ENCODE results near the gene CELSR1. TPM values are rescaled to one million over a fixed set of nuclear protein-coding genes. Genes with fewer than 3 reads are reported as not detected.

Gene CELSR1
- total RNA-seq, 3 donors from 2014 or later: 0.96 to 36.7 (median 21.2) TPM

DNA sequence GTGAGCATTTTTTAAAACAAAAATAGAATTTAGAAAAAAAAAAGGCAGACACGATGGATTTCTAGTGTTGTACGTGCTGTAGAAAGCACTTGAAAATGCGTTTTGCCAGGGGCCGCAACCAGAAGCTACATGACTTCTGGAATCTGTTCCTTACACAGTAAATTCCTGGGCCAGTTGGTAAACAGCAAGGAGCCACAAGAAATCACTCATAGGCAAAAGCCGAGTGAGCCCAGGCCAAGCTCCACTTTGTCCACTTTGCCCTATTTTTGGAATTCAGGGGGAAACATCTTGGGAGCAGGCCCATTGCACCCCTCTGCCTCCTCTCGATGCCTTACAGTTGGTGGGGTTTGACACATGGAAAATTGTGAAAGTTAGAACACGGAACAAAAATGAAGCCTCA, 4.1 kb upstream of the CELSR1 start:
- Histone ChIP-seq H3K9me3 (no peaks in the 10 kb centered on the region), H3K4me1 (peaks cover 3 to 17% of the 10 kb centered on the region in 2 donors), H3K36me3 (no peaks in the 10 kb centered on the region), H3K4me3 (no peak overlapping the region), H3K27me3 (no peaks in the 10 kb centered on the region), H3K27ac (peak overlapping the region; percentile 52 to 80)
- intact Hi-C loops (cut with DNase I; ENCODE audit: low total_unique reads): no loop called here
- no peak for TF ChIP-seq POLR2AphosphoS5 (IDR thresholded peaks at IDR 0.05)
- no peak for TF ChIP-seq CTCF (IDR thresholded peaks at IDR 0.05)
- TF ChIP-seq POLR2A (IDR thresholded peaks at IDR 0.05): no peak
- DNase-seq (ENCODE audit: low spot score in 2 of 2): no peak

- H3K27ac ChIP-seq: peak overlapping the region in 1 of 2 donors; percentile 38
- H3K27me3 ChIP-seq: no peaks in the 10 kb centered on the region
These were observed 3.5 kb upstream of the CELSR1 start for GRCh38 chr22:46540874-46541273.

DNA sequence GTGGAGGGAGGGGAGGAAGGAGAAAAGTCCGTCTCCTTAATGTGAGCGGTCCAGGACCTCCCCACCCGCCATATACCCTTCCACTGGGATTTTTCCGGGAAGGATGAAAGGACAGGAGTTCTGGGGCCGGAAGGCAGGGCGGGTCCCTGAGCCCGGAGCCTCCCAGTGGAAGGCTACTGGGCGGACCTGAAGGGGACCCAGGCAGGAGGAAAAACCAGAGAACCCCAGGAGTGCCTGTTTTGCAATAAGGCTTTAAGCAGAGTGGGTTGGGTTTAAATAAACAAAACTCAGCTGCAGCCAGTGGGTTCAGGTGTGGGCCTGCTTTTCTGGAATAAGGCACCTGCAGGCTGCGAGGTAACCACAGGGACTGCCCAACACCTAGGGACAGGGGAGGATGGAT, 1.7 kb upstream of the CELSR1 start:
- Histone ChIP-seq H3K27ac (peak overlapping the region in 1 of 2 donors; percentile 90), H3K9me3 (no peaks in the 10 kb centered on the region), H3K27me3 (no peaks in the 10 kb centered on the region), H3K4me1 (peaks cover 3 to 17% of the 10 kb centered on the region in 2 donors), H3K36me3 (no peaks in the 10 kb centered on the region), H3K4me3 (peak overlapping the region in 2 of 3 donors; percentile 67 to 87)
- intact Hi-C loops (cut with DNase I; ENCODE audit: low total_unique reads): loop anchor here (5.0 to 10.0 kb wide), 2 partner anchors 184 to 1032 kb away; no protein-coding TSS in a partner anchor
- TF ChIP-seq POLR2A (IDR thresholded peaks at IDR 0.05): no peak
- no peak for TF ChIP-seq CTCF (IDR thresholded peaks at IDR 0.05)
- no peak for TF ChIP-seq POLR2AphosphoS5 (IDR thresholded peaks at IDR 0.05)
- no peak for DNase-seq (ENCODE audit: low spot score in 2 of 2)

More at GRCh38 chr22:46540874-46541273, 3.5 kb upstream of the CELSR1 start:
- Histone ChIP-seq H3K36me3 (no peaks in the 10 kb centered on the region), H3K9me3 (no peaks in the 10 kb centered on the region), H3K4me1 (peaks cover 3 to 17% of the 10 kb centered on the region in 2 donors), H3K4me3 (no peak overlapping the region)
- TF ChIP-seq CTCF (IDR thresholded peaks at IDR 0.05) (no peak), POLR2AphosphoS5 (IDR thresholded peaks at IDR 0.05) (no peak), POLR2A (IDR thresholded peaks at IDR 0.05) (no peak)
- intact Hi-C loops (cut with DNase I; ENCODE audit: low total_unique reads): no loop called here
- no peak for DNase-seq (ENCODE audit: low spot score in 2 of 2)

DNA sequence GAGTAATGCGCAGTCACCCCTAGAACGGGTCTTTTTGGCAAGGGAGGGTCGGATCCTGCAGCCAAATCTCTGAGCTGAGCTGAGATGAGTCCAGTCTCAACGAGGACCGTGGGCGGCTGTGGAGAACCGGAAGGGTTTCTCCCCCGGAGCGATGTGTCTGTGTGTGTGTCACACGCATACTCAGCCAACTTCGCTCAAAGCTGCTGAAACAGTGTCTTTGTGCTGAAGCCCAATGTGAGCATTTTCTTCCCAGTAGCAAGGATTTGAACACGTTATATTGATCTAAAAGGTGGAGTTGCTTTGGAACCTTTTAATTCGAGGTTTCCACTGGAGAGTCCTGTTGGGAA, 1.4 kb upstream of the CELSR1 start:
- TF ChIP-seq CTCF (IDR thresholded peaks at IDR 0.05) (no peak), POLR2AphosphoS5 (IDR thresholded peaks at IDR 0.05) (no peak), POLR2A (IDR thresholded peaks at IDR 0.05) (no peak)
- peaks cover 3 to 17% of the 10 kb centered on the region in 2 donors for H3K4me1 ChIP-seq
- no peaks in the 10 kb centered on the region for H3K36me3 ChIP-seq
- no peaks in the 10 kb centered on the region for H3K27me3 ChIP-seq
- intact Hi-C loops (cut with DNase I; ENCODE audit: low total_unique reads): loop anchor here (5.0 to 10.0 kb wide), 2 partner anchors 184 to 1031 kb away; no protein-coding TSS in a partner anchor
- no peak for DNase-seq (ENCODE audit: low spot score in 2 of 2)
- peak overlapping the region; percentile 44 to 87 (median 67) for H3K4me3 ChIP-seq
- peak overlapping the region; percentile 40 to 90 for H3K27ac ChIP-seq
- H3K9me3 ChIP-seq: no peaks in the 10 kb centered on the region

DNA sequence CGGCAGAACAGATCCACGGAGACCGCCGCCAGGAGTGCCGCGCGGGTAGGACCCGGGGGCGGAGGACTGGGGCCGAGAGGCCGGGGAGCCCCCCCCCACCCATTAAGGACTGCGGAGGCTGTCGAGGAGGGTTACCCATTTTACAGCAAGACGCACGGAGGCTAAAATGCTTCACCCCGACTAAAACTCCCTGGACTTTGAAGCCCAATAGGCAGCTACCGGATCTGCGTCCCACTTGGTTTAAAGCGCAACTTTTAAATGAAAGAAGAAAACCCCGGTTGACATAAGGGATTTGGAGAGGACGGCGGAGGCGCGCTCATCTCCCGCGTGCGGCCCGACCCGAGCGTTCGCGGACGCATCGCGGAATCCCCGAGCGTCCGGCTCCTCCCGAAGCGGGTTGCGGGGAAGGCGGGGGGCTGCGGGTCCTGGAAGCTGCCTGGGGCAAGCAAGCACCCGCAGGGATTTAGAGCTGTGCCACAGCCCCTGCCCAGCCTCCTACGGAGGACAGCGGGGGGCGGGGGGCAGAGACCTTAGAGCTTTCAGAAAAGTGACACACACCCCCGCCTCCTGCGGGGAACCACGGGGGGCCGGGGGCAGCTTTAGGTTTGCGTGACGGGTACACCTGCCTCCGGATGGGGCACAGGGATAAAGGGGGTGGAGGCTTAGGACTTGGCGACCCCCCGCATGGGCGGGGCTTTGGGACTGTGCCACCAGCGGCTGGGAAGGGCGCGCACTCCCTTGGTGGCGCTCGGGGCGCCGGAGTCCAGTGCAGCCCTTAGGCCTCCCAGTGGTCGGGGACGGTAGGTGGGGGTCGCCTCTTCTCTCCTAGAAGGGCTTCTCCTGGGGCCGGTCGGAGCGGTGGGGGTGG, 760 bp upstream of the CELSR1 start:
- no peak for DNase-seq (ENCODE audit: low spot score in 2 of 2)
- no peak for TF ChIP-seq CTCF (IDR thresholded peaks at IDR 0.05)
- TF ChIP-seq POLR2A (IDR thresholded peaks at IDR 0.05): no peak
- no peak for TF ChIP-seq POLR2AphosphoS5 (IDR thresholded peaks at IDR 0.05)
- peak overlapping the region; percentile 44 to 87 (median 67) for H3K4me3 ChIP-seq
- intact Hi-C loops (cut with DNase I; ENCODE audit: low total_unique reads): loop anchor here (5.0 to 10.0 kb wide), 2 partner anchors 183 to 1031 kb away; no protein-coding TSS in a partner anchor
- no peaks in the 10 kb centered on the region for H3K9me3 ChIP-seq
- H3K4me1 ChIP-seq: peaks cover 3 to 20% of the 10 kb centered on the region in 2 donors
- H3K27me3 ChIP-seq: no peaks in the 10 kb centered on the region
- H3K36me3 ChIP-seq: no peaks in the 10 kb centered on the region
- peak overlapping the region; percentile 64 to 90 for H3K27ac ChIP-seq
